HG03095 (cell line): Measurements from ENCODE around the gene CES1.
"Not testable (repeated sequence)": the region's sequence is repeated elsewhere in the genome, so short reads cannot be mapped to it uniquely, and the experiment has no call there.

Experiments used
- ATAC-seq: cut with Tn5 transposase; IDR thresholded peaks from one replicate; pipeline ENCODE4 v1.9.1; 2021; ENCODE audit warnings: moderate library complexity; ENCODE audit not compliant: unreplicated experiment

The CES1 gene

DNA sequence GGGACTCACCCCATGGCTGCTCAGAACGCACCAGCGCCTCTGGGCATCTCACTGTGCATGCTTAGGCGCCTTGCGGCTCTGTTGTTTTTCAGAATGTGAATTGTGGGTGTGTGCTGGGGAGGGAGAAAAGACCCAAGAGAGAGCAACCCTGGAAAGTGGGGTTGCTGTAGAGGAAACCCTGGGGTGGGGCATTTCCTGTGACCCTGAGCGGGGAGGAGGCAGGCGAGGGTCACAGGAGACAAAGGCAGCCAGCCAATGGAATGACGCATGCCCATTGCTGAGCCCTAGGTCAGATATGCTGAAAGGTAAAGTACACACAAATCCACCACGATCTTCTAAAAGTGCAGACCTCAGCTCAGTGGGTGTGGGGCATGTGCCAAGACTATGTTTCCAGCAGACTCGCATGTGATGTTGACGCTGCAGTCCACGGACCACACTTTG, 39.9 kb downstream of the CES1 start:
- ATAC-seq = not testable (repeated sequence)

DNA sequence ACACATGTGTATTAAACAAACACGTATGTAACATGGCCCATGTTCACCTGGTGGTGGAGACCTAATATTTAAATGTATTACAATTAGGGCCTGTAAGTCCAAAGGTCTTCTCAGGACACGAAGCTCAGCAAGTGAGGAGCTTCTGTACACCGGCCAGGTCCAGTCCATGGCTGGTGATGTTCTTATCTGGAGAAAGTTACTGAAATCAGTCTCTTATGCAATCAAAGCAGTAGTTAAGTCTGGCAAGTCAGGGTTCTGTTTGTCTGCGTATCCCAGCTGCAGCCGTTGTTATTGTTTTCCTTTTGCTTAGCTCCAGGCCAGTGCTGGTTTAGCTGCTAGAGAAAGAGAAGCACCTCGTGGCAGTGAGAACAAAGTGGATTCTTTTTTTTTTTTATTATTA, 41.4 kb downstream of the CES1 start:
- ATAC-seq = not testable (repeated sequence)

DNA sequence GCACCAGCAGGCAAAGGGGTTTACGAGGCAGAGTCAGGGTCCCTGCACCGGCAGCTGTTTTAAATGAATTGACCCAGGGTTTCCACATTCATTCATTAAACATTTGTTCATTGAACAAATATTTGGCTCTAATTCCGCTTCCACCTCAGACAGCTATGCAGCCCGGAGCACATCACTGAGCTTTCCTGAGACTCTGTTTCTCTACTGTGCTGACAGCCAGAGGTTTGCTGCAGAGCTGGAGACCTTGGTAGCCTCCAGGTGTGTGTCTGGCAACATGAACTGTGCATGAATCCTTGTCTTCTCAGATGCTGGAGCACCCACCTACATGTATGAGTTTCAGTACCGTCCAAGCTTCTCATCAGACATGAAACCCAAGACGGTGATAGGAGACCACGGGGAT, 42.7 kb downstream of the CES1 start:
- ATAC-seq = not testable (repeated sequence)

DNA sequence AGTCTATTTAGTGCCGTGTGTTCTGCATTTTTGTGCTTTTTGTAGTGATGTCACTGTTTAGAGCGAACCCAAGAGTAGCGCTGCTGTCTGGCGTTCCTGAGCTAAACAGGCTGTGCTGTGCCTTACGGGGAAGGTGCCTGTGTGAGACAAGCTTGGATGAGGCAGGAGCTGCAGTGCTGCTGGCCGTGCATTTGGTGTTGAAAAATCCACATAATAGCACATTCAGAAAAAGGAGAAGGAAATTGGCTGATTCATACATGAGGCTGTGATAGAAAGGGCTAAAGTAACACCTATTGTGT, 50.2 kb downstream of the CES1 start:
- ATAC-seq = not testable (repeated sequence)

DNA sequence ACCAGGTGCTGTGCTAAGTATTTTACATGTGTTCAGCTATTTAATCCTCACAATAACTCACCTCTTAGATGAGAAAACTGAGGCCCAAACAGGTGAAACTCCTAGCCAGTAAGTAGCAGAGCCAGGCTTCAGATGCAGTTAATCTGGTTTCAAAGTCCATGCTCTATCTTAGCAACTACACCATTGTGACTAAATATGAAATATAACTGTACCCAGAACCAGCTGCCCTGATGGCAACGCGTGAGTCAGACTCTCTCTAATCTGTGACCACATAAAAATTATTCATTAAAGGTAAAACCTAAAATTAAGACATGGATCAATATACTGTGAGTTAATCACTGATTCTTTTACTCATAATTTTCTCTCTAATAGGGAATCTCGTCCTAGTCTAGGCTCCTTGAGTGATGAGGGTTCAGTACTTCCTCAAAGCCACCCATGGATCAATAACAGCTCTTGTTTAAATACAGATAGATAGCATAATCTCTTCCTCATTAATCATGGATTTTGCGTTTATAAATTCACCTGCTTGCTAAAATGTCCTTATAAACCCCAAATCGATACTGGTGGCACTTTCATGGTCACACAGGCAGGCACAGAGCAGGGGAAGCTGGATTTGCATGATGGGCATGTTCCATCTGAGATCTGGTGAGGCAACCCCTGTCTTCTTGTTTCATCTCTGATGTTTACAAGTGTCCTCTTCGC, 50.7 kb downstream of the CES1 start:
- not testable (repeated sequence) for ATAC-seq

DNA sequence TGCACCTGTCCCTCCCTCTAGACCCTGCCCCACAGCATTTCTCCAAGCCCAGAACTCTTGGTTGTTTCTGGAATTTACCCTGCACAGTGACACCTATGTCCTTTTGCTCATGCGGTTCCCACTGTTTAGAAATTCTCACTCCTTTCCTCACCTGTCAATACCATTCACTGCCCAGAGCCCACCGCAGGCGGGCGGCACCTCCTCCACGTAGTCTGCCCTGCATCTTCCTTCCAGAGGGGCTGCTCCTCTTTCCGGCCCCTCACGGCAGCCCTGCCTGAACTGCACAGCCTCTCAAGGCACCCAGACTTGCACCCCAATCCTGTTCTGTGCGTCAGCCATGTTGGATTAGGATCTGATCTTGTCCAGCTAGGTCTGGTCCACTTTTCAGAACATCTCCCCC, 51.4 kb downstream of the CES1 start:
- ATAC-seq = not testable (repeated sequence)

DNA sequence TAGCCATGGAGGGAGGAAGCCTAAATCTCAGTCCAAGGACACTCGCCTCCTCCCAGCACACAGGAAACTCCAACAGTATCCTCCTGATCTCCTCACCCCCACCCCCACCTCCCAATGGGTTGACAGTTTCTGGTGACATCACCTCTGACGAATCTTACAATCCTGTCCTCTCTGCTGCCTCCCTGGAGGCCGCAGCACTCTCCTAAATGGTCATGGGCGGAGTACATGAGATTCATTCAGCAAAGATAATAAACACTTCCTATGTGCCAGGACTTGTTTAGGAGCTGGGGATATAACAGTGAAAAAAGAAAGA, 52.8 kb downstream of the CES1 start:
- not testable (repeated sequence) for ATAC-seq

DNA sequence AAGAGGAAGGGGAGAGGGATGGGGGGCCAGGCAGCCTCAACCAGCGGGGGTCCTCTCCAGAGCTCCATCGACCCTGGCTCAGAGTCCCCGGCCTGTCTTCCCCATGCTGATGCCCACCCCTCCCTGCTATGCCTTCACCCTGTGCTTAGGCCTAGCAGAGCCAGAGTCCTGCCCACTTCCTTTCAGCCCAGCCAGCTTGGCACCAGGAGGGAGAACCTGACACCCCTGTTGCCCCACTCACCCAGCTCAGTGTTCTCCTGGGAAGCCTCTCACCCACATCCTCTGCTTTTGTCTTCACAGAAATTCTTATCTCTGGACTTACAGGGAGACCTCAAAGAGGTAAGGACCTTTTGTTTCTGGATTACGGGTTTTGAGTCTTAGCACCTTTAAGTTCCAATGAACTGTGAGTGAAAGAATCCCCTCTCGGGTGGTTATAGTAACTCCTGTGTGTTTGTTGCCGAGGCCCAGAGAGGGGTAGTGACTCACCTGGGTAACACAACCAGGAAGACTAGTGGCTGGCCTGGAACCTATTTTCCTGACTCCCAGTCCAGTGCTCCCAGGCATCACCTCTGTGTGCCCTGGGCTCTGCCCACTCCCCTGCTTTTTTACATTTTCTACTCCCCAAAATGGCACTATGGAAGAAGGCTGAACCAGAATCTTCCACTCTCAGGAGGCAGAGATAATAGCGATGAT, 53.3 kb downstream of the CES1 start:
- ATAC-seq = no peak

DNA sequence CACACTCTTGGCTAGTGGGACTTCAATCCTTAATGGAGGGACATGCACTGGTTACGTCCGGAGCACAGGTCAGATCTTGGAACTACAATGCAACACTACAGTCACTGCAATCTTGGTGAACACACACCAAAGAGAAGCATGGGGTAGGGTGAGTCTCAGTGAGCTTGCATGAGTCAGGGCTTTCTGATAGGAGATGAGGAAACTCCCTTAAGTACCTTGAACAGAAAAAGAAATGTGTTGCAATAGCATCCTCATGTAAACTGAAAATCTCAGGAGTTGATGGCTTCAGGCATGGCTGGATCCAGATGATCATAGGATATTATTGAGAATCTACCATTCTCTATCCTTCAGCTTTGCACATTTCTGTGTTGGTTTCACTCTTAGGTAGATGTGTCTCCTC, 54.1 kb downstream of the CES1 start:
- no peak for ATAC-seq

DNA sequence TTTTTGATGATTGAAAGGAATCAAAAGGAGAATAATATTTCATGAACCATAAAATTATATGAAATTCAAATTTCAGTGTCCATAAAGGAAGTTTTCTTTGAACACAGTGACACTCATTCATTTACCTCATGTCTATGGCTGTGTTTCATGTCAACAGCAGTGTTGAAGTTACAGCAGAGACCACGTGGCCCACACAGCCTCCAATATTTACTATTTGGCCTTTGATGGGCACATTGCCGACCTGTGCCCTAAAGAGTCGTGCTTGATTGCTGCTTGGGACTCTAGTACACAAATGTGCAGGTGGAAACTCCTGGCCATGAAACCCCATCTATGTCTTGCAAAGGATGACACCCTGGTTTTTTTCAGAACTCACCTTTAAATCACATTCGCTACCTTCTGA, 57.0 kb downstream of the CES1 start:
- ATAC-seq = no peak

DNA sequence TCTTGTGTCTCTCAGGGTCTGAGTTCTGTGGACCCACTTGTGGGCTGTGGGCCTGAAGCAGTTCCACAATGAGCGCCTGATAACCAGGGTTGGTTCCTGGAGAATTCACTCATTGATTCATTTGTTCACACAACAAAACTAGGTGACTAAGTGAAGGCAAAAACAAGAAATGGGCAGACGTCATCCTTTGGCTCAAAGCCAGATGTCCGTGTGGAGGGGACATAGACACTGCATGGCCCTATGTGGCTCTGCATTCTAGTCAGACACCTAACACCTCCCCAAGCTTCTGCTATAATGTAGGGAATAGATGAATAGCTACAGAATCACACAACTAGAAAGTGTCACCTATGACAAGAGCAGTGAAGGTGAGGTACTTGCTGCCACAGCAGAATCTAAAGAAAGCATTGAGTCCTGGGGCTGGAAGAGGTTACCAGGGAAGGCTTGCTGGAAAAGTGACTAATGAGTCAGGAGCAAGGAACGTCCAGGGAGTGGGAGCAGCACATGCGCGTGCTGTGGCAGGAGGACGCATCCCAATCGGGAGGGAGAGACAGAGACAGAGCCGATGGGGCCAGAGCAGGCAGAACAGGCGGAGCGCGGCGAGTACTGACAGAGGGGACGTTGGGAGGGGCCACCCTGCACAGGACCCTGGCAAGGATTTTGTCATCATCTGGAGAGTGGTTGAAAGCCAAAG, 58.9 kb downstream of the CES1 start:
- ATAC-seq = no peak

DNA sequence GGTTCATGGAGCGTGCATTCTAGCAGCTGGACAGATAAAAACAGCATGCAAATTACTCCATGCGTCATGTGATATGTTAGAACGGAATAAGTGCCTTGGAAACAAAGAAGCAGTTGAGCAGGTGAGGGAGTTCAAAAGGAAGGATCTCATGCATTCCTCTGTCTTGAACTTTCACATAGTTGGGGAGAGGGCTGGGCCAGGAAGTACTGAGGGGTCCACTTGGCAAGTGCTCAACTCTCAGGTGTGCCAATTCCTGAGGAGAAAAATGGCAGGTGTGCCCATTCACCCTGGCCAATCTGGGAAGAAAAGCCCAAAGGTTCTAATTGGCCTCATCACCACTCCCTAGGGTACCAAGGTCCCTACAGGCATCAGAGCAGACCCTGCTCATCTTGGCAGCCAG, 67.7 kb downstream of the CES1 start:
- ATAC-seq = no peak

DNA sequence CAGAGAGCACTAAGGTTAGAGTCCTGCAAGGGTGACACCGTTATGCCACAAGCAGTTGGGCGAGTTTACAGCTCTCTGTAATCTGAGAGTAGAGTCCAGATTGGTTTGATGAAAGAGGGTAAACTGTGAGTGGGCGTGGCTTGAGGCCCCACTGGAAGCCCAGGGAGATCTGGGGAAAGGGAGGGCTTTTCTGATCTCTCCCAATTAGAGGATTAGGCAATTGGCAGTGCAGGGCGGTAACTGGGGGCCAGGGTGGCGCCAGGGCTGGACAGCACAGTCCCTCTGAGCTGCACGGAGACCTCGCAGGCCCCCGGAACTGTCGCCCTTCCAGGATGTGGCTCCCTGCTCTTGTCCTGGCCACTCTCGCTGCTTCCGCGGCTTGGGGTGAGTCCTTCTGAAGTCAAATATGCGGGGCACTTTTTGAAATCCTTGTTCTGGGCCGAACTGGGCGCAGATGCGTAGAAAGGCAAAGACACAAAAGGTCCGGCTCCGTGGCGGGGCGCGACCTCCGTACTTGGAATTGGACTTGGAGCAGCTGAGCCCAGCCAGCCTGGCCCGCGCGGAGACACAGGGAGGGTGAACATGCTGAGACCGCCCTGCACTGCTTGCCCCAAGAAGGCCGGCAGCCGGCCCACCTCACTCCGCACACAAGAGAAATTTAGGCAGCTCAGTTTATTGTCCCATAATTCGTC, 72.4 kb downstream of the CES1 start:
- ATAC-seq = no peak

DNA sequence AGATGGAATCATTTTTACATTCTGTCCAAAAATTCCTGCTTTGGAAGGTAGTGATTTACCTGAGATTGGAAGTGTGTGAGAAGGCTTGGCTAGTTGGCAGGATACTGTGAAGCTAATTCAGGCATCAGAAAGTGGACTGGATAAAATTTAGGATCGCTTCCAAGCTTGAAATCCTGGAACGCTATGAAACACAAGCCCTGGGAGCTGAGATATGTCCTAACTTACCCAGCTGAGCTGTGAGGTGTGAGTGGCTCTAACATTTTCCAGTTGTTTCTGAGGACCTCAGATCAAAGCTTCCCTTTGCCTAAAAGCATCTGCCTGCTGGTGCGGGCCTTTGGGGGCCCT, 73.0 kb downstream of the CES1 start:
- ATAC-seq = not testable (repeated sequence)

DNA sequence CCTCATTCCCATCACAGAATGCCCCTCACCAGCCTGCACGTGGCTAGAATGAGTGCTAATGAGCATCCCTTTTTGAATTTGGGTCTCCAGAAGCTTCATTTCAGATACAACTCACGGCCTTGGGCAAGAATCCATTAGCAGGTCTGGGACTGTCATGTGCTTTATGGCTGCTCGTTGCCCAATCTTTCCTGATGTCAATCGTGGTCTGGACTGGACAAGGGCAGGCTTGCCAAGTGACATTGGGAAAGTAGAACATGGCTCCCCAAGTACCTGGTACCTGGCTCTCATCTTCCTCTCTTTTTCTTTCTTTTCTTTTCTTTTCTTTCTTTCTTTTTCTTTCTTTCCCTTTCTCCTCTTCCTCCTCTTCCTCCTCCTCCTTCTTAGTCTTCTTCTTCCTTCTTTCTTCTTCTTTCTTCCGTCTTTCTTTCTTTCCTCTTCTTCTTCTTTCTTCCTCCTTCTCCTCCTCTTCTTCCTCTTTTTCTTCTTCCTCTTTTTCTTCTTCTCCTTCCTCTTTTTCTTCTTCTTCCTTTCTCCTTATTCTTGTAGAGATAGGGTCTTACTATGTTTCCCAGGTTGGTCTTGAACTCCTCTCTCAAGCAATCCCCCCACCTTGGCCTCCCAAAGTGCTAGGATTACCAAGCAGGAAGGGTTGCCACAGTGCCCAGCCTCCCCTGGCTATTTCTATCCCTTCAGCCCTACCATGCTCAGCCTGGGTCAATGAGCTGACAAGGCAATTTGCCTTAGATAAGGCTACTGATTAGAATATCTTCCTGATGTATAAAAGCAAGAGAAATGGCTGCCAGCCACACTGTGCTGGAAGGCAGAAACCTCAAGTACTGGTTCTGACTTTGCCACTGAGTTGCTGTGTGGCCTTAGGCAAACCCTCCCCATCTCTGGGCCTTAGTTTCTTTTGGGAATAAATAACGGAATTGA, 75.0 kb downstream of the CES1 start:
- ATAC-seq = not testable (repeated sequence)

DNA sequence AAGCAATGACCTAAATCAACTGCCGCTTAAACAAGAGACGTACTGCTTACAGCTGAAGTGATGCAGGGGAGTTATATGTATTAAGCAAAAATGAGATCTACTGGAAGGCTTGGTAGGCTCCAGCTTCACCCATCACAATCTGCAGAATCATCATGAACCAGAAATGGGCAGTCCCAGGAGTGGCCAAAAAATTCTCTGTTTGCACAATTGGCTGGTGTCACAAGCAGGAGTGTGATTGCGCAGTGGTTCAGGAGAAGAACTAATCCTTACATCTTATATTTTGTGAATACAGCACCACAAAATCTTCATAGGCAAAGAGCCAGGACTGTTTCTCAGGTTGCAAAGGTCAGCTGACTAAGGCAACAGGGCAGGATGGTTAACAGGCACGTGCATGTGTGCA, 75.9 kb downstream of the CES1 start:
- ATAC-seq = no peak

DNA sequence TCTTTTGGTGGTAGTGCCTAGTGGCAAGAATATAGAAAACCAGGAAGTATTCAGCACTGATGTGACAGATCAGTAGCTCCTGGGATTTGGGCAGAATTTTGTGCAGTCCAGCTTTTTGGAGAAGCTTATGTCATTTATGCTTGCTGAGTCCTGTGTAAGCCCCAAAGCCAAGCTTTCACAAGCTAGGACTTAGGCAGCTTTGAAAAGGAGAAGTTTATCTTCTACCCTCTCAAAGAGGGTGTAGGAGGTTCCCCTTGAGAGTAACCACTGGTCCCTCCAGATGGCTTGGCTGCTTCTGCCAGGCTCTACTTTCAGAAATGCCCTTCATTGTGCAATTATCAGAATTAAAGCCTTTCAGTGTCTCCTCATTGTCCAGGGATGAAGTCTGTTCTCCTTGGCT, 78.8 kb downstream of the CES1 start:
- ATAC-seq = no peak

DNA sequence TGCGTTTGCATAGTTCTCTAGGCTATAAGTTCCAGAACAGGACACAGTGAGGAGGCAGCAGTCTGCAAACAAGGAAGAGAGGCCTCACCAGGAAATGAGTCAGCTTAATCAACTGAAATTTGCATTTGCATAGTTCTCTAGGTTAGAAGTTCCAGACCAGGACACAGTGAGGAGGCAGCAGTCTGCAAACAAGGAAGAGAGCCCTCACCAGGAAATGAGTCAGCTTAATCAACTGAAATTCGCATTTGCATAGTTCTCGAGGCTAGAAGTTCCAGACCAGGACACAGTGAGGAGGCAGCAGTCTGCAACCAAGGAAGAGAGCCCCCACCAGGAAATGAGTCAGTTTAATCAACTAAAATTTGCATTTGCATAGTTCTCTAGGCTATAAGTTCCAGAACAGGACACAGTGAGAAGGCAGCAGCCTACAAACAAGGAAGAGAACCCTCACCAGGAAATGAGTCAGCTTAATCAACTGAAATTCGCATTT, 79.7 kb downstream of the CES1 start:
- not testable (repeated sequence) for ATAC-seq
